Measurements from ENCODE around the gene METRNL.

The METRNL gene

GRCh38 chr17:83067071-83067717, 12.2 kb upstream of the METRNL start:
- H3K27ac Mint-ChIP-seq = no peak overlapping the region
- ATAC-seq (replicated peaks) (no peak), DNase-seq (no peak)
- no peak overlapping the region for H3K4me3 Mint-ChIP-seq
- H3K27me3 Mint-ChIP-seq = peaks cover 24 to 35% of the 10 kb centered on the region in 2 donors
- no peaks in the 10 kb centered on the region for H3K36me3 Mint-ChIP-seq
- H3K4me1 Mint-ChIP-seq = peaks cover 16 to 18% of the 10 kb centered on the region in 2 donors
- no peaks in the 10 kb centered on the region for H3K9me3 Mint-ChIP-seq

- Mint-ChIP-seq H3K36me3 (no peaks in the 10 kb centered on the region), H3K27ac (no peak overlapping the region), H3K4me1 (peaks cover 17 to 20% of the 10 kb centered on the region in 2 donors), H3K9me3 (no peaks in the 10 kb centered on the region), H3K27me3 (peaks cover 25 to 35% of the 10 kb centered on the region in 2 donors), H3K4me3 (no peak overlapping the region)
- DNase-seq = no peak
- no peak for ATAC-seq (replicated peaks)
Observed at GRCh38 chr17:83067718-83068261, 11.6 kb upstream of the METRNL start.

- no peak overlapping the region for H3K4me3 Mint-ChIP-seq
- peaks cover 25 to 34% of the 10 kb centered on the region in 2 donors for H3K27me3 Mint-ChIP-seq
- DNase-seq (no peak), ATAC-seq (replicated peaks) (no peak)
- H3K9me3 Mint-ChIP-seq = no peaks in the 10 kb centered on the region
- peaks cover 20 to 21% of the 10 kb centered on the region in 2 donors for H3K4me1 Mint-ChIP-seq
- H3K27ac Mint-ChIP-seq = no peak overlapping the region
- no peaks in the 10 kb centered on the region for H3K36me3 Mint-ChIP-seq
Observed at GRCh38 chr17:83068641-83069570, 10.5 kb upstream of the METRNL start.

GRCh38 chr17:83069571-83069906, 9.9 kb upstream of the METRNL start:
- H3K27ac Mint-ChIP-seq = no peak overlapping the region
- H3K4me1 Mint-ChIP-seq = peaks cover 20 to 21% of the 10 kb centered on the region in 2 donors
- H3K36me3 Mint-ChIP-seq = no peaks in the 10 kb centered on the region
- no peaks in the 10 kb centered on the region for H3K9me3 Mint-ChIP-seq
- ATAC-seq (replicated peaks) (no peak), DNase-seq (no peak)
- no peak overlapping the region for H3K4me3 Mint-ChIP-seq
- H3K27me3 Mint-ChIP-seq = peaks cover 25 to 34% of the 10 kb centered on the region in 2 donors

- no peaks in the 10 kb centered on the region for H3K9me3 Mint-ChIP-seq
- H3K27me3 Mint-ChIP-seq = peaks cover 26 to 36% of the 10 kb centered on the region in 2 donors
- no peak overlapping the region for H3K27ac Mint-ChIP-seq
- peaks cover 20 to 21% of the 10 kb centered on the region in 2 donors for H3K4me1 Mint-ChIP-seq
- DNase-seq (no peak), ATAC-seq (replicated peaks) (no peak)
- no peaks in the 10 kb centered on the region for H3K36me3 Mint-ChIP-seq
- no peak overlapping the region for H3K4me3 Mint-ChIP-seq
Observed at GRCh38 chr17:83069931-83070742, 9.3 kb upstream of the METRNL start.

GRCh38 chr17:83070800-83071341, 8.5 kb upstream of the METRNL start:
- H3K4me1 Mint-ChIP-seq = peaks cover 20 to 21% of the 10 kb centered on the region in 2 donors
- no peaks in the 10 kb centered on the region for H3K9me3 Mint-ChIP-seq
- no peaks in the 10 kb centered on the region for H3K36me3 Mint-ChIP-seq
- no peak for ATAC-seq (replicated peaks)
- no peak overlapping the region for H3K27ac Mint-ChIP-seq
- DNase-seq = no peak
- no peak overlapping the region for H3K4me3 Mint-ChIP-seq
- H3K27me3 Mint-ChIP-seq = peaks cover 30 to 39% of the 10 kb centered on the region in 2 donors

- Mint-ChIP-seq H3K4me3 (no peak overlapping the region), H3K36me3 (no peaks in the 10 kb centered on the region), H3K4me1 (peaks cover 20 to 21% of the 10 kb centered on the region in 2 donors), H3K9me3 (no peaks in the 10 kb centered on the region), H3K27ac (no peak overlapping the region), H3K27me3 (peaks cover 30 to 39% of the 10 kb centered on the region in 2 donors)
- DNase-seq (no peak), ATAC-seq (replicated peaks) (peak in 1 of 2 donors; percentile 10)
Observed at GRCh38 chr17:83071365-83071764, 8.0 kb upstream of the METRNL start.

GRCh38 chr17:83071966-83072562, 7.3 kb upstream of the METRNL start:
- Mint-ChIP-seq H3K4me3 (no peak overlapping the region), H3K9me3 (no peaks in the 10 kb centered on the region), H3K36me3 (no peaks in the 10 kb centered on the region), H3K27me3 (peaks cover 30 to 41% of the 10 kb centered on the region in 2 donors), H3K4me1 (peaks cover 21 to 22% of the 10 kb centered on the region in 2 donors), H3K27ac (no peak overlapping the region)
- DNase-seq = no peak
- peak; percentile 38 to 63 for ATAC-seq (replicated peaks)

GRCh38 chr17:83072600-83073358, 6.6 kb upstream of the METRNL start:
- H3K9me3 Mint-ChIP-seq = no peaks in the 10 kb centered on the region
- peaks cover 25 to 27% of the 10 kb centered on the region in 2 donors for H3K4me1 Mint-ChIP-seq
- no peak overlapping the region for H3K27ac Mint-ChIP-seq
- ATAC-seq (replicated peaks) (no peak), DNase-seq (no peak)
- H3K36me3 Mint-ChIP-seq = no peaks in the 10 kb centered on the region
- no peak overlapping the region for H3K4me3 Mint-ChIP-seq
- H3K27me3 Mint-ChIP-seq = peaks cover 35 to 39% of the 10 kb centered on the region in 2 donors

GRCh38 chr17:83073389-83074063, 5.9 kb upstream of the METRNL start:
- no peaks in the 10 kb centered on the region for H3K36me3 Mint-ChIP-seq
- H3K27ac Mint-ChIP-seq = no peak overlapping the region
- H3K27me3 Mint-ChIP-seq = peaks cover 37 to 42% of the 10 kb centered on the region in 2 donors
- no peak overlapping the region for H3K4me3 Mint-ChIP-seq
- ATAC-seq (replicated peaks) (no peak), DNase-seq (no peak)
- H3K9me3 Mint-ChIP-seq = no peaks in the 10 kb centered on the region
- peaks cover 24 to 27% of the 10 kb centered on the region in 2 donors for H3K4me1 Mint-ChIP-seq

- H3K9me3 Mint-ChIP-seq = no peaks in the 10 kb centered on the region
- peaks cover 32 to 33% of the 10 kb centered on the region in 2 donors for H3K27me3 Mint-ChIP-seq
Observed at GRCh38 chr17:83074486-83075223, 4.8 kb upstream of the METRNL start.

GRCh38 chr17:83075270-83075880, 4.0 kb upstream of the METRNL start:
- Mint-ChIP-seq H3K27me3 (peaks cover 29 to 31% of the 10 kb centered on the region in 2 donors), H3K4me3 (no peak overlapping the region), H3K36me3 (no peaks in the 10 kb centered on the region), H3K4me1 (peaks cover 21 to 27% of the 10 kb centered on the region in 2 donors), H3K9me3 (no peaks in the 10 kb centered on the region), H3K27ac (no peak overlapping the region)
- ATAC-seq (replicated peaks) (no peak), DNase-seq (no peak)

More at GRCh38 chr17:83074486-83075223, 4.8 kb upstream of the METRNL start:
- Mint-ChIP-seq H3K27ac (no peak overlapping the region), H3K4me1 (peaks cover 21 to 27% of the 10 kb centered on the region in 2 donors), H3K4me3 (no peak overlapping the region), H3K36me3 (no peaks in the 10 kb centered on the region)
- ATAC-seq (replicated peaks) = no peak
- no peak for DNase-seq

Measured in stimulated activated naive B cell treated with anti-CD40 and anti-IgM and Interleukin-4, amounts not matched to agents 10 μg/mL and 1 μg/mL and 100 μg/mL, for 72 hours (primary cell).